Amniotic epithelial cell (primary cell): ENCODE results near the gene TMPRSS2.
"Not testable (repeated sequence)": the region's sequence is repeated elsewhere in the genome, so short reads cannot be mapped to it uniquely, and the experiment has no call there.

ENCODE experiments used
- DNase-seq: peaks from one replicate; pipeline ENCODE4 v3.0.0-alpha.2; 2010; ENCODE audit warnings: low read depth

TMPRSS2 gene

DNA sequence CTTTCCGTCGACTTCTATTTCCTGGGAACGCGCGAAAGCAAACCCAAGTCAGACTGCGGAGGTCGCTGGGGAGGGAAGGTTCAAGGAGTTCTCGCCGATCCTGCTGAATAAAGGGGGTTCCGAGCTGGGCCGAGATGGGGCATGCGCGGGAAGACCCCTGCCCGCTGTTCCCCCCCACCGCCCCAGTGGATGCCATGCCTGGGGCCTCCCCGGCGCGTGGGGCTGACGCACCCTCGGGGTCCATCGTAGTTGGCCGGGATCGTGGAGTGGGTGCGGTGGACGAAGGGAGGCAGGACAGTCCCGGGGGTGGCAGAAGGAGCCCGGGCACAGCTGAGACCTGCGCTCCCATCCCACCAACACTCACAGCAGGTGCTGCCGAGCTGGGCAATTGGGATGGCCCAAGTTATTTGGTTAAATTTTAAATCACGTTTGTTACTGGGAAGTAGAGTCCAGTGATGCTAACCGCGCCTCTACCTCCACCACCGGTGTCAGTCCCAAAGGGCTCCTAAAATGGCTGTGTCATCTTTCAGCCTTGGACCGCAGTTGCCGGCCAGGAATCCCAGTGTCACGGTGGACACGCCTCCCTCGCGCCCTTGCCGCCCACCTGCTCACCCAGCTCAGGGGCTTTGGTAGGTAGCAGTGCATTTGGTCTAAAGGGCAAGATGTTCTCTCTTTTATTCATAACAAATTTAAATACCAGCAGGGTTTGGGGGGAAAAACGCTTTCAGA is 81.1 kb downstream of the TMPRSS2 start:
- no peak for DNase-seq

DNA sequence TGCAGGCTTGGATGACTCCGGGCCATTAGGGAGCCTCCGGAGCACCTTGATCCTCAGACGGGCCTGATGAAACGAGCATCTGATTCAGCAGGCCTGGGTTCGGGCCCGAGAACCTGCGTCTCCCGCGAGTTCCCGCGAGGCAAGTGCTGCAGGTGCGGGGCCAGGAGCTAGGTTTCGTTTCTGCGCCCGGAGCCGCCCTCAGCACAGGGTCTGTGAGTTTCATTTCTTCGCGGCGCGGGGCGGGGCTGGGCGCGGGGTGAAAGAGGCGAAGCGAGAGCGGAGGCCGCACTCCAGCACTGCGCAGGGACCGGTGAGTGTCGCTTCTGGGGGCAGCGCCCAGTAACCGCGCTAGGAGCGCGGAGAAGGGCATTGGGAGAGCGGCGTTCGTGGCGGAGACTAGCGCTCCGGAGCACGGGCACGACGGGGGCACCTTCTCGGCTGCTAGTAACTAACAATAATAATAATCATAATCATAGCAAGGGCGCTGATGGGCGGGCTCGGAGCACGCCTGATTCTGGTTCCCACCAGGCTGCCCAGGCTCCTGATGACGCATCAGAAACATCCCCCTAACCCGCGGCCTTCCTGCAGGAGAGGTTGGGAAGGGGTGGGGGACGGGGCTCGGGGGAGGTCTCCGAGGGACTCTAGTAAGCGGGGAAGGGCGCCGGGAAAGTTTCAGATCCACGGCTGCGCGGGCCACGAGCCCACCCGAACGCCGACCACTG is 81.8 kb downstream of the TMPRSS2 start, which contains the start of gene MX1:
Gene MX1, plus strand, starts transcription at position 286 of the 722 bp plus-strand sequence. CDS start 5,832 bp downstream, outside the sequence.
- peak; percentile 23 for DNase-seq

DNA sequence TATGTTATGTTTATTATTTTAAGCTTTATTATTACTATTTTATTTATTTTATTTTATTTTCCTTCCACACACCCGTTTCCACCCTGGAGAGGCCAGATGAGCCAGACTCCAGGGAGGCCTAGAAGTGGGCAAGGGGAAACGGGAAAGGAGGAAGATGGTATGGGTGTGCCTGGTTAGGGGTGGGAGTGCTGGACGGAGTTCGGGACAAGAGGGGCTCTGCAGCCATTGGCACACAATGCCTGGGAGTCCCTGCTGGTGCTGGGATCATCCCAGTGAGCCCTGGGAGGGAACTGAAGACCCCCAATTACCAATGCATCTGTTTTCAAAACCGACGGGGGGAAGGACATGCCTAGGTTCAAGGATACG is 82.4 kb downstream of the TMPRSS2 start:
- DNase-seq = no peak

GRCh38 chr21:41423305-41423636 is 84.7 kb downstream of the TMPRSS2 start:
- not testable (repeated sequence) for DNase-seq

GRCh38 chr21:41422546-41423304 is 85.2 kb downstream of the TMPRSS2 start:
- DNase-seq = no peak

GRCh38 chr21:41420998-41421397 is 87.0 kb downstream of the TMPRSS2 start:
- not testable (repeated sequence) for DNase-seq

DNA sequence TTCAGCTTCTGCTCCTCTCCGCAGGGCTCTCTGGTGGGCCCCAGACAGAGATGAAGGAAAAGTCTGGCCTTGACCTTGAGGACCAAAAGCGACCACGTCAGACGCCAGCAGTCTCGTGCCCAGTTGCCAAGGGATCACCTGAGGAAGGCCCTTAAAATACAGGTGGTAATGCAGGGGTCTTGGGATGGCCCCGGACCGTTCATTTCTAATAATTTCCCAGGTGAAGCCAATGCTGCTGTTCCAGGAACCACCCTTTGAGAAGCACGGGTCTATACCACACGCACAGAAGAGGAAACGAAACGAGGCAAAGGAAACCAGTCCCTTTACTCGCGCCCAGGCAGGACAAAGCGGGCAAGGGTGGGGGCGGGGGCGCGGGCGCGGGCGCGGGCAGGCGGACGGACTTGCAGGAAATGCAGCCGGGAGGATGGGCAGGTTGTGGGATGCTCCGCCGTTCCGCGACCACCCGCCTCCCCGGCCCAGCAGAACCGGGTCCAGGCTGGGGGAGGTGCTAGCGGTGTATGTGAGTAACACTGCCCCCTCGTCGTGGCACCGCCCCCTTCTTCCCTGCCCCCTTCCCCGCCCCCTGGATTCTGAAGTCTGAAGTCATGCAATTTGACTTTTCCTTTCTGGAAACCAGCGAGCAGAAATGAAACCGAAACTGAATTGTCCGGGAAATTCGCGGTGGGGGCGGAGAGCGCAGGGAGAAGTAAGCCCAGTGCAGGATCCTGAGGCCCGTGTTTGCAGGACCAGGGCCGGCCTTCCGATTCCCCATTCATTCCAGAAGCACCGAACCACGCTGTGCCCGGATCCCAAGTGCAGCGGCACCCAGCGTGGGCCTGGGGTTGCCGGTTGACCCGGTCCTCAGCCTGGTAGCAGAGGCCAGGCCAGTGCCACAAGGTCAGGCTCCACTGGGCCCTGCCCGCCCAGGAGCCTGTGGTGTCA is 87.8 kb downstream of the TMPRSS2 start:
- DNase-seq = peak; percentile 86

DNA sequence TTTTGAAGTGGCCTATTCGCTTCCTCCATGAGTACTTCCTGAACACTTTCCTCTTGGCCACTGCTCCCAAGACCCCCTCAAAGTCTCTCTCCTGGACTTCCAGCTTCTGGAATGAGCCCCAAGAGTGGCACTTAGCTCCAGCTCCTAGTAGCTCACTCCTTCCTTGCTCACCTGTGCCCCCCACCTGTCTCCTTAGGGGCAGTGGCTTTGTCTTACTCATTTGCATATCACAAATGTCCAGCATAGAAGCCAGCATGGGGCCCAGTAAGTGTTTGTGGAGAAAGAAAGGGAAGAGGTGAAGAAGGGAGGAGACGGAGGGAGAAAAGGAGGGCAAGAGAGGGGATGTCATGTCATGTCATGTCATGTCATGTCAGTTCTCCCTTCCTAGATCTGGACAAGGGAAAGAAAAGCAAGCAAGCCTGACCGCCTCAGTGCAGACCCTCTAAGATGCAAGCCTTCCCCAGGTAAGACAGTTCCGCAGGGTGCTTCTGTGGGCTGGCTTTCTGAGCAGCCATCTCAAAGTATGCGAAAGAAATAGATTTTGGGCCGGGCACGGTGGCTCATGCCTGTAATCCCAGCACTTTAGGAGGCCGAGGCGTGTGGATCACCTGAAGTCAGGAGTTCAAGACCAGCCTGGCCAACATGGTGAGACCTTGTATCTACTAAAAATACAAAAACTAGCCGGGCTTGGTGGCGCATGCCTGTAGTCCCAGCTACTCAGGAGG is 88.8 kb downstream of the TMPRSS2 start:
- no peak for DNase-seq

- DNase-seq = no peak
These were observed 89.6 kb downstream of the TMPRSS2 start for GRCh38 chr21:41418393-41418792.

- DNase-seq = not testable (repeated sequence)
These were observed 90.5 kb downstream of the TMPRSS2 start for GRCh38 chr21:41417505-41417904.
